ENCODE data around the gene CTSK.
A peak's percentile ranks its signal among the peaks of the same experiment; 100 is the strongest.
"Not testable (repeated sequence)": the region's sequence is repeated elsewhere in the genome, so short reads cannot be mapped to it uniquely, and the experiment has no call there.

The CTSK gene

GRCh38 chr1:150808121-150808520, at the start of gene CTSK:
Gene CTSK, minus strand, starts transcription at chr1:150808260. Its CDS starts 1,455 bp downstream, at chr1:150806805.
- ATAC-seq, result no peak

GRCh38 chr1:150852734-150853133, 44.7 kb upstream of the CTSK start:
- DNase-seq, ATAC-seq: not testable (repeated sequence)

More at GRCh38 chr1:150808121-150808520, at the start of gene CTSK:
- DNase-seq, result no peak

GRCh38 chr1:150850801-150851362, 42.8 kb upstream of the CTSK start:
- DNase-seq, ATAC-seq: not testable (repeated sequence)

- DNase-seq, result no peak
- ATAC-seq, result peak; percentile 42
These were observed 38.5 kb upstream of the CTSK start for GRCh38 chr1:150846473-150847146.

GRCh38 chr1:150843474-150843873, 35.4 kb upstream of the CTSK start:
- no peak for DNase-seq
- ATAC-seq, result no peak

GRCh38 chr1:150842964-150843363, 34.9 kb upstream of the CTSK start:
- no peak for ATAC-seq
- no peak for DNase-seq

- DNase-seq (no peak), ATAC-seq (no peak)
These were observed 34.3 kb upstream of the CTSK start for GRCh38 chr1:150842343-150842742.

GRCh38 chr1:150841626-150842025, 33.6 kb upstream of the CTSK start:
- ATAC-seq (peak; percentile 86), DNase-seq (no peak)

- not testable (repeated sequence) for DNase-seq
These were observed 32.8 kb upstream of the CTSK start for GRCh38 chr1:150840850-150841249.

GRCh38 chr1:150836129-150836773, 28.2 kb upstream of the CTSK start:
- DNase-seq, result no peak
- ATAC-seq, result no peak

More at GRCh38 chr1:150840850-150841249, 32.8 kb upstream of the CTSK start:
- ATAC-seq, result not testable (repeated sequence)

GRCh38 chr1:150833961-150834360, 25.9 kb upstream of the CTSK start:
- ATAC-seq, DNase-seq: not testable (repeated sequence)

- ATAC-seq (no peak), DNase-seq (no peak)
These were observed 24.5 kb upstream of the CTSK start for GRCh38 chr1:150832597-150832996.

- ATAC-seq, result no peak
- DNase-seq, result no peak
These were observed 21.7 kb upstream of the CTSK start for GRCh38 chr1:150829751-150830150.

- no peak for DNase-seq
- ATAC-seq, result no peak
These were observed 18.2 kb upstream of the CTSK start for GRCh38 chr1:150826299-150826698.

GRCh38 chr1:150820730-150821512, 12.9 kb upstream of the CTSK start:
- DNase-seq (no peak), ATAC-seq (no peak)

GRCh38 chr1:150815871-150816270, 7.8 kb upstream of the CTSK start:
- no peak for ATAC-seq
- no peak for DNase-seq

GRCh38 chr1:150813028-150813707, 5.1 kb upstream of the CTSK start:
- ATAC-seq (no peak), DNase-seq (peak; percentile 19)

- DNase-seq, result no peak
- no peak for ATAC-seq
These were observed 3.0 kb upstream of the CTSK start for GRCh38 chr1:150810958-150811659.

- DNase-seq, result no peak
- ATAC-seq, result no peak
These were observed 1.6 kb upstream of the CTSK start for GRCh38 chr1:150809651-150810050.

- ATAC-seq, result no peak
- no peak for DNase-seq
These were observed 786 bp upstream of the CTSK start for GRCh38 chr1:150808846-150809245.

Data from stimulated activated naive CD8-positive, alpha-beta T cell treated with anti-CD3 and anti-CD28 coated beads, Interleukin-15, Interleukin-2, amounts not matched to agents 100 U/mL and 50 U/mL, for 24 hours (primary cell).